MG63 (cell line): ENCODE results near the gene TNFAIP8. TPM values are rescaled to one million over a fixed set of nuclear protein-coding genes. Genes with fewer than 3 reads are reported as not detected.
A peak's percentile ranks its signal among the peaks of the same experiment; 100 is the strongest.

Experiments used
- DNase-seq: peaks from one replicate; pipeline ENCODE4 v3.0.0-alpha.2; 2020
- H3K27me3 ChIP-seq: fragments of 250-450 bp; sonication (Bioruptor Pico); 2 replicates; pipeline ENCODE4 v1.5.1; 2020; ENCODE audit warnings: mild to moderate bottlenecking, moderate library complexity
- H3K36me3 ChIP-seq: fragments of 250-450 bp; sonication (Bioruptor Pico); 2 replicates; pipeline ENCODE4 v1.5.1; 2020; ENCODE audit warnings: mild to moderate bottlenecking, moderate library complexity
- H3K4me3 ChIP-seq: fragments of 250-450 bp; sonication (Bioruptor Pico); 2 replicates; pipeline ENCODE4 v1.5.1; 2020; ENCODE audit warnings: mild to moderate bottlenecking, moderate library complexity
- H3K9me3 ChIP-seq: fragments of 250-450 bp; sonication (Bioruptor Pico); 2 replicates; pipeline ENCODE4 v1.5.1; 2020; ENCODE audit warnings: mild to moderate bottlenecking, moderate library complexity
- total RNA-seq: library from RNA; depleted of rRNA; stranded (reverse); fragments of >200 nt; shearing (Covaris generic); gene quantifications from 2 replicates; pipeline ENCODE4 v1.2.3, GENCODE V29; 2014; ENCODE audit warnings: low replicate concordance

TNFAIP8 gene
- total RNA-seq, 1 experiment from 2014 or later, result 12.1 TPM

- DNase-seq, result no peak
- no peaks in the 10 kb centered on the region for H3K9me3 ChIP-seq
- no peak overlapping the region for H3K4me3 ChIP-seq
- no peaks in the 10 kb centered on the region for H3K36me3 ChIP-seq
- H3K27me3 ChIP-seq, result no peaks in the 10 kb centered on the region
These were observed 15.3 kb downstream of the TNFAIP8 start for GRCh38 chr5:119371146-119371545.

DNA sequence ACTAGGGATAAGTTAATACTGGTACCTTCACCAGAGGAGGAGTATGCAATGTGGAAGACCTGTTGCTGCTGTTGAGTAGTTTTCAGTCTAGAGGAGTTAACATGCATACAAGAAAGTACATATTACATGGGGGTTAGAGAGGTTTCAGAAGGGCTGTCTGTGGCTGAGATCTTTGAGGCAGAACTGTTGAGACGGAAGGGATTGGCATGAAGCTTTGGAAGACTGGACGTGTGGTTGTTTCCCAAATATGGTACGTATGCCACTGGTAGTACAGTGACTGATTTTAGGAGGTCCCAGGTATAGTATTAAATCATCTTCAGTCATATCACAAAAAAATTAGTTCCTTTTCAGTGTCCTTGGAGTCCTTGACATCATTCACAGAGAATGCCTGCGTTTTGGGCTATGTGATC lies 17.6 kb downstream of the TNFAIP8 start:
- Histone ChIP-seq H3K4me3 (no peak overlapping the region), H3K27me3 (no peaks in the 10 kb centered on the region)

GRCh38 chr5:119374901-119375300 lies 19.1 kb downstream of the TNFAIP8 start:
- H3K27me3 ChIP-seq, result no peaks in the 10 kb centered on the region
- H3K36me3 ChIP-seq, result no peaks in the 10 kb centered on the region
- no peaks in the 10 kb centered on the region for H3K9me3 ChIP-seq
- no peak overlapping the region for H3K4me3 ChIP-seq
- DNase-seq, result no peak

More for the DNA sequence above, 17.6 kb downstream of the TNFAIP8 start:
- Histone ChIP-seq H3K9me3 (no peaks in the 10 kb centered on the region), H3K36me3 (no peaks in the 10 kb centered on the region)
- DNase-seq, result no peak

DNA sequence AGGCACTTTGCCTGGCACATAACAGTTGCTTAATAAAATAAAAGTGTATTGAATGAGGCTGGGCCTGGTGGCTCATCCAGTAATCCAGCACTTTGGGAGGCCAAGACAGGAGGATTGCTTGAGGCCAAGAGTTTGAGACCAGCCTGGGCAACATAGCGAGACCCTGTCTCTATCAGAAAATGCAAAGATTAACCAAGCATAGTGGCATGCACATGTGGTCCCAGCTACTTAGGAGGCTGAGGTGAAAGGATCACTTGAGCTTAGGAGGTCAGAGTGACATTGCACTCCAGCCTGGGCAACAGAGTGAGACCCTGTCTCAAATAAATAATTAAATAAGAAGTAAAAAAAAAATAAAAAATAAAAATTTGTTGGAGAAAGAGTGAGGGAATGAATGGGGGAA lies 21.2 kb downstream of the TNFAIP8 start:
- Histone ChIP-seq H3K4me3 (no peak overlapping the region), H3K36me3 (no peaks in the 10 kb centered on the region), H3K9me3 (no peaks in the 10 kb centered on the region), H3K27me3 (no peaks in the 10 kb centered on the region)
- DNase-seq, result no peak

DNA sequence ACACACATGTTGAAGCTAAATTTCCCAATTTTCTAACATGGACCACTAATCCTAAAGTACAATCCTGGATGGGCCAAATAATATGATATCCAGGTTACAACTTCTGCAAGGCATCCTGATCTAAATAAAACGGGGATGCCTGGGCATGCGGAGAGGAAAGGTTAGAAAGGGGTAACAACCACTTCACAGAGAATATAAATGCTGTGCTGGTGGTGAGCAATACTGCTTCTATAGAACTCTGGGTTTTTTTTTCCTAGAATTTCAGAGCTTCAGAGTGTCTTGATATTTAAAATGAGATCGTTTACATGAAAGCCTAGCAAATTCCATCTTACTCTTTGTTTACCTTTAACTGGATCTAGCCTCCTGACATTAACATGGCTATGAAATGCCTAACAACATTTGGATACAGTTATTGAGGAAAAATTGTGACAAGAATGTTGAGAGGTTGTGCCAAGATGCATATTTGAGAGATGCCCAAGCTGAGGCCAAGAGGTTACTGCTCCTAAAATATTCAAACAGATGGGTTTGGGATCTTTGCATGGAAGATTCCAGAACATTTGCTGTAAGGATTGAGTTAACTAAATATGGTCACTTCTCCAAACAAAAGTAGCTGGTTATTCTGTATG lies 22.4 kb downstream of the TNFAIP8 start:
- DNase-seq, result peak; percentile 38
- no peaks in the 10 kb centered on the region for H3K27me3 ChIP-seq

GRCh38 chr5:119379096-119379495 lies 23.3 kb downstream of the TNFAIP8 start:
- H3K36me3 ChIP-seq, result no peaks in the 10 kb centered on the region
- DNase-seq, result no peak
- no peaks in the 10 kb centered on the region for H3K27me3 ChIP-seq
- no peaks in the 10 kb centered on the region for H3K9me3 ChIP-seq
- no peak overlapping the region for H3K4me3 ChIP-seq

More for the DNA sequence above, 22.4 kb downstream of the TNFAIP8 start:
- Histone ChIP-seq H3K9me3 (no peaks in the 10 kb centered on the region), H3K4me3 (no peak overlapping the region), H3K36me3 (no peaks in the 10 kb centered on the region)

- no peaks in the 10 kb centered on the region for H3K9me3 ChIP-seq
- no peaks in the 10 kb centered on the region for H3K36me3 ChIP-seq
- no peak for DNase-seq
- H3K4me3 ChIP-seq, result no peak overlapping the region
- no peaks in the 10 kb centered on the region for H3K27me3 ChIP-seq
These were observed 24.2 kb downstream of the TNFAIP8 start for GRCh38 chr5:119379942-119380547.

DNA sequence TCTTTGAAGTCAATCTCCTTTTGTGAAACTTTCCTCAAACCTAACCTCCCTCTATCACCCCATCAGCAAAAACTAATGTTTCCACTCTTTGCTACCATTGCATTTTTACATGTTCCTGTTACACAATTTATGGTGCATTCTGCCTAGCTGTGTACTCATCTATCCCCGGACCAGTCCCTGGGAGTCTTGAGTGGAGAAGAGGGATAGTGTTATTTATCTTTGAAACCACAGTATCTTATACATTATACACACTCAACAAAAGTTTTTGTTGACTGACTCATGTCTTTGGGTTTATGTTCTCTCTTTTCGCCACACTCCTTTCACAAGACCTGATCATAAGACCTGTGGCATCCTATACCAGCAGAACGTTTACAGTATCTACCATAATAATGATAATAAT lies 26.4 kb downstream of the TNFAIP8 start:
- Histone ChIP-seq H3K9me3 (no peaks in the 10 kb centered on the region), H3K36me3 (no peaks in the 10 kb centered on the region), H3K4me3 (no peak overlapping the region), H3K27me3 (no peaks in the 10 kb centered on the region)
- DNase-seq, result no peak

DNA sequence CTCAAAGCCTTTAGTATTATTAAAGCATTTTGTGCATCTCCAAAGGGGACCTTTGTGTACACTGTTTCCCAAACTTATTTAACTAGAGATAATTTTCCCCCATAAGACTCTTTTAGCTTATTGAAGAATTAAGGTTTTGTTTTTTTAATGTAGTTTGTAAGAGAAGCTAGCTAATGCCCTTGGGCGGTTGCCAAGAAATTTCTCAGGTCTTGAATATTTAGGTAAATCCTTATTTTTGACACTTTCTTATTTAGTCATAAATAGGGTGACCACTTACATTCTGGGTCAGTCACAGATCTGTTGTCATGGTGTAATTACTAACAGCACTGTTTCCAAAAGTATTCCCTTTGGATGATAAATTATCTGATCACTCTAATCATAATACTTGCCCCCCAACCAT lies 27.2 kb downstream of the TNFAIP8 start:
- DNase-seq, result no peak
- no peaks in the 10 kb centered on the region for H3K9me3 ChIP-seq
- H3K36me3 ChIP-seq, result no peaks in the 10 kb centered on the region
- H3K27me3 ChIP-seq, result no peaks in the 10 kb centered on the region
- H3K4me3 ChIP-seq, result no peak overlapping the region

- Histone ChIP-seq H3K36me3 (no peaks in the 10 kb centered on the region), H3K4me3 (no peak overlapping the region), H3K9me3 (no peaks in the 10 kb centered on the region), H3K27me3 (no peaks in the 10 kb centered on the region)
- DNase-seq, result no peak
These were observed 29.3 kb downstream of the TNFAIP8 start for GRCh38 chr5:119385136-119385535.

GRCh38 chr5:119385536-119386128 lies 29.8 kb downstream of the TNFAIP8 start:
- Histone ChIP-seq H3K36me3 (no peaks in the 10 kb centered on the region), H3K4me3 (no peak overlapping the region), H3K27me3 (no peaks in the 10 kb centered on the region), H3K9me3 (no peaks in the 10 kb centered on the region)
- no peak for DNase-seq

DNA sequence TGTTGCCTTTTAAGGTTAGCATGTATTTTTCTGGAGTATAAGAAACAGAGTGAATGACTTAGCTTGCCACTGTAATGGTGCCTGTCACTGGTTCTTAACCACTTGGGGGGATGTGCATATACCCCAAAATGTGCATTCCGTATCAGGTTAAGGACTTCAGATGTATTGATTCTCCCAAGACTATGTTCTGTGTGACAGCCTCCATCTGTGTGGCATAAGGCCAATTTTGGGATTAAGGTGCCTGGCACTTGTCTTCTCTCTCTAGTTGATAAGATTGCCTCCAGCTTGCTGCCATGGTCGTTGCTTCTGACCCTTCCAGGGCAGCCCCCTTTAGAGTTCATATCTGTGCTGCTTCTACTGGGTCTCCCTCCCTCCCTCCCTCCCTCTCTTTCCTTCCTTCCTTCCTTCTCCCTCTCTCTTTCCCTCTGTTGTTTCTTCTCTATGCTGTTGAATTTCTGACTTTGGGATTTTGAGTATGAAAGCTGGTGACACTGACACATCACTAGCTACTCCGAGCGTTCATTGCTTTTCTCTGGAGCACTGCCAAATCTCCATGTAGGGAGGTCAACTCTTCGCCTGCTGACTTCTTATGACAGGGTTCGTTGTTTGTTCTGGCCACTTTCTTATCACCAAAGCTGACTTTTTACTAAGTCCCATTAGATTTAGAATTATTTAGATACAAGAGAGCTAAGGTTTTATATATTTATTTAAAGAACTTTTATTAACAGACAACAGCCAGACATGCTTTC lies 31.0 kb downstream of the TNFAIP8 start:
- no peak for DNase-seq
- Histone ChIP-seq H3K36me3 (no peaks in the 10 kb centered on the region), H3K27me3 (no peaks in the 10 kb centered on the region), H3K4me3 (no peak overlapping the region), H3K9me3 (no peaks in the 10 kb centered on the region)

GRCh38 chr5:119387945-119388618 lies 32.3 kb downstream of the TNFAIP8 start:
- Histone ChIP-seq H3K27me3 (no peaks in the 10 kb centered on the region), H3K4me3 (no peak overlapping the region), H3K9me3 (no peaks in the 10 kb centered on the region), H3K36me3 (peaks cover 2% of the 10 kb centered on the region; the same call in 1 of the 2 replicates)
- no peak for DNase-seq

GRCh38 chr5:119388619-119389190 lies 32.9 kb downstream of the TNFAIP8 start:
- H3K9me3 ChIP-seq, result no peaks in the 10 kb centered on the region
- peaks cover 2% of the 10 kb centered on the region; the same call in 1 of the 2 replicates for H3K36me3 ChIP-seq
- no peak for DNase-seq

GRCh38 chr5:119389288-119390030 lies 33.6 kb downstream of the TNFAIP8 start:
- Histone ChIP-seq H3K36me3 (peaks cover 2% of the 10 kb centered on the region; the same call in 1 of the 2 replicates), H3K9me3 (no peaks in the 10 kb centered on the region), H3K4me3 (peak overlapping the region; percentile 21), H3K27me3 (no peaks in the 10 kb centered on the region)
- DNase-seq, result peak; percentile 30

More at GRCh38 chr5:119388619-119389190, 32.9 kb downstream of the TNFAIP8 start:
- H3K27me3 ChIP-seq, result no peaks in the 10 kb centered on the region
- H3K4me3 ChIP-seq, result no peak overlapping the region

GRCh38 chr5:119390404-119390803 lies 34.6 kb downstream of the TNFAIP8 start:
- H3K27me3 ChIP-seq, result no peaks in the 10 kb centered on the region
- H3K4me3 ChIP-seq, result no peak overlapping the region
- H3K9me3 ChIP-seq, result no peaks in the 10 kb centered on the region
- DNase-seq, result no peak
- peaks cover 2% of the 10 kb centered on the region; the same call in 1 of the 2 replicates for H3K36me3 ChIP-seq
